GM18873 (cell line): ENCODE results near the gene ATRN.

Experiments
- ATAC-seq: cut with Tn5 transposase; IDR thresholded peaks from one replicate; pipeline ENCODE4 v1.9.1; 2021; ENCODE audit warnings: mild to moderate bottlenecking, moderate library complexity, moderate number of reproducible peaks; ENCODE audit not compliant: unreplicated experiment, low FRiP score

Gene ATRN

GRCh38 chr20:3671986-3672546 lies 201.2 kb downstream of the ATRN start:
- no peak for ATAC-seq

GRCh38 chr20:3672547-3673171 lies 201.8 kb downstream of the ATRN start:
- ATAC-seq = no peak

- ATAC-seq = no peak
These were observed 202.6 kb downstream of the ATRN start for GRCh38 chr20:3673221-3674070.

GRCh38 chr20:3674447-3674846 lies 203.6 kb downstream of the ATRN start:
- no peak for ATAC-seq

GRCh38 chr20:3674995-3675900 lies 204.4 kb downstream of the ATRN start:
- no peak for ATAC-seq

- no peak for ATAC-seq
These were observed 206.9 kb downstream of the ATRN start for GRCh38 chr20:3677733-3678132.

GRCh38 chr20:3678198-3678597 lies 207.4 kb downstream of the ATRN start:
- no peak for ATAC-seq

GRCh38 chr20:3678856-3679720 lies 208.3 kb downstream of the ATRN start:
- ATAC-seq = no peak

- no peak for ATAC-seq
These were observed 209.2 kb downstream of the ATRN start for GRCh38 chr20:3679749-3680700.

- ATAC-seq = no peak
These were observed 210.0 kb downstream of the ATRN start for GRCh38 chr20:3680701-3681351.

- ATAC-seq = no peak
These were observed 210.6 kb downstream of the ATRN start for GRCh38 chr20:3681352-3681930.

- no peak for ATAC-seq
These were observed 211.3 kb downstream of the ATRN start, which contains the start of gene ADAM33 for GRCh38 chr20:3681931-3682781. Gene ADAM33 (minus strand): TSS chr20:3682010. CDS start chr20:3682004, 6 bp downstream.

GRCh38 chr20:3685341-3685740 lies 214.5 kb downstream of the ATRN start:
- ATAC-seq = no peak

GRCh38 chr20:3686421-3686820 lies 215.6 kb downstream of the ATRN start:
- ATAC-seq = no peak

- ATAC-seq = no peak
These were observed 216.1 kb downstream of the ATRN start for GRCh38 chr20:3686867-3687321.

GRCh38 chr20:3687655-3688054 lies 216.8 kb downstream of the ATRN start:
- no peak for ATAC-seq

GRCh38 chr20:3689978-3690377 lies 219.2 kb downstream of the ATRN start:
- ATAC-seq = no peak
